Bone marrow (tissue), 2 donors: ENCODE data around the gene FGF22.
"Not testable (repeated sequence)": the region's sequence is repeated elsewhere in the genome, so short reads cannot be mapped to it uniquely, and the experiment has no call there.

ENCODE experiments used
- DNase-seq, 2 donors: peaks; one replicate each; lab custom pipeline; 2025; lab: John Stamatoyannopoulos, UW

The FGF22 gene

GRCh38 chr19:607301-608154 is 32.2 kb upstream of the FGF22 start:
- no peak for DNase-seq

- DNase-seq = no peak
These were observed 31.3 kb upstream of the FGF22 start for GRCh38 chr19:608155-609003.

- DNase-seq = no peak
These were observed 30.7 kb upstream of the FGF22 start for GRCh38 chr19:609004-609346.

GRCh38 chr19:610071-610800 is 29.4 kb upstream of the FGF22 start:
- no peak for DNase-seq

GRCh38 chr19:610801-611480 is 28.7 kb upstream of the FGF22 start:
- peak in 1 of 2 donors; percentile 36 for DNase-seq

GRCh38 chr19:611481-611868 is 28.2 kb upstream of the FGF22 start:
- DNase-seq = no peak

- DNase-seq = no peak
These were observed 26.7 kb upstream of the FGF22 start for GRCh38 chr19:612941-613340.

- no peak for DNase-seq
These were observed 25.7 kb upstream of the FGF22 start for GRCh38 chr19:613732-614567.

GRCh38 chr19:615619-616018 is 24.1 kb upstream of the FGF22 start:
- no peak for DNase-seq

GRCh38 chr19:616062-616700 is 23.5 kb upstream of the FGF22 start:
- no peak for DNase-seq

- no peak for DNase-seq
These were observed 22.7 kb upstream of the FGF22 start for GRCh38 chr19:616747-617526.

GRCh38 chr19:617551-618246 is 22.0 kb upstream of the FGF22 start:
- no peak for DNase-seq

GRCh38 chr19:618247-618619 is 21.4 kb upstream of the FGF22 start:
- DNase-seq = no peak

- DNase-seq = no peak
These were observed 20.9 kb upstream of the FGF22 start for GRCh38 chr19:618674-619285.

GRCh38 chr19:619286-620002 is 20.2 kb upstream of the FGF22 start:
- no peak for DNase-seq

- DNase-seq = no peak
These were observed 19.4 kb upstream of the FGF22 start for GRCh38 chr19:620166-620862.

- not testable (repeated sequence) for DNase-seq
These were observed 18.5 kb upstream of the FGF22 start for GRCh38 chr19:621191-621590.
